ENCODE measurements around the gene CNTROB.

Gene CNTROB

GRCh38 chr17:7959503-7960253 is 27.7 kb downstream of the CNTROB start:
- H3K27me3 ChIP-seq (ENCODE audit: insufficient read depth, poor library complexity, severe bottlenecking) = no peaks in the 10 kb centered on the region
- ATAC-seq (ENCODE audit: low read depth) (no peak), DNase-seq (ENCODE audit: low spot score) (no peak)
- H3K36me3 ChIP-seq (ENCODE audit: low read depth) = no peaks in the 10 kb centered on the region
- no peak for TF ChIP-seq CTCF (IDR thresholded peaks at IDR 0.05; ENCODE audit: poor library complexity, severe bottlenecking)
- no peaks in the 10 kb centered on the region for H3K9me3 ChIP-seq (ENCODE audit: severe bottlenecking)
- no peak overlapping the region for H3K27ac ChIP-seq (ENCODE audit: poor library complexity, severe bottlenecking)
- H3K4me3 ChIP-seq (ENCODE audit: severe bottlenecking) = no peak overlapping the region
- no peaks in the 10 kb centered on the region for H3K4me1 ChIP-seq (ENCODE audit: insufficient read depth, poor library complexity, severe bottlenecking)

GRCh38 chr17:7961421-7961820 is 29.4 kb downstream of the CNTROB start:
- TF ChIP-seq CTCF (IDR thresholded peaks at IDR 0.05; ENCODE audit: poor library complexity, severe bottlenecking) = no peak
- no peaks in the 10 kb centered on the region for H3K9me3 ChIP-seq (ENCODE audit: severe bottlenecking)
- no peaks in the 10 kb centered on the region for H3K4me1 ChIP-seq (ENCODE audit: insufficient read depth, poor library complexity, severe bottlenecking)

GRCh38 chr17:7967751-7968150 is 35.7 kb downstream of the CNTROB start:
- ATAC-seq (ENCODE audit: low read depth) = no peak
- H3K36me3 ChIP-seq (ENCODE audit: low read depth) = no peaks in the 10 kb centered on the region
- no peak overlapping the region for H3K4me3 ChIP-seq (ENCODE audit: severe bottlenecking)
- no peaks in the 10 kb centered on the region for H3K27me3 ChIP-seq (ENCODE audit: insufficient read depth, poor library complexity, severe bottlenecking)
- DNase-seq (ENCODE audit: low spot score) = no peak
- H3K27ac ChIP-seq (ENCODE audit: poor library complexity, severe bottlenecking) = no peak overlapping the region
- no peaks in the 10 kb centered on the region for H3K9me3 ChIP-seq (ENCODE audit: severe bottlenecking)
- H3K4me1 ChIP-seq (ENCODE audit: insufficient read depth, poor library complexity, severe bottlenecking) = no peaks in the 10 kb centered on the region
- TF ChIP-seq CTCF (IDR thresholded peaks at IDR 0.05; ENCODE audit: poor library complexity, severe bottlenecking) = no peak

More at GRCh38 chr17:7961421-7961820, 29.4 kb downstream of the CNTROB start:
- Histone ChIP-seq H3K27ac (ENCODE audit: poor library complexity, severe bottlenecking) (no peak overlapping the region), H3K4me3 (ENCODE audit: severe bottlenecking) (no peak overlapping the region), H3K27me3 (ENCODE audit: insufficient read depth, poor library complexity, severe bottlenecking) (no peaks in the 10 kb centered on the region), H3K36me3 (ENCODE audit: low read depth) (no peaks in the 10 kb centered on the region)
- DNase-seq (ENCODE audit: low spot score) (no peak), ATAC-seq (ENCODE audit: low read depth) (no peak)

GRCh38 chr17:7969433-7969832 is 37.4 kb downstream of the CNTROB start:
- no peak for DNase-seq (ENCODE audit: low spot score)
- TF ChIP-seq CTCF (IDR thresholded peaks at IDR 0.05; ENCODE audit: poor library complexity, severe bottlenecking) = no peak

GRCh38 chr17:7971651-7972050 is 39.6 kb downstream of the CNTROB start:
- peaks cover 3% of the 10 kb centered on the region for H3K9me3 ChIP-seq (ENCODE audit: severe bottlenecking)
- no peaks in the 10 kb centered on the region for H3K36me3 ChIP-seq (ENCODE audit: low read depth)
- H3K27me3 ChIP-seq (ENCODE audit: insufficient read depth, poor library complexity, severe bottlenecking) = no peaks in the 10 kb centered on the region
- no peak for TF ChIP-seq CTCF (IDR thresholded peaks at IDR 0.05; ENCODE audit: poor library complexity, severe bottlenecking)
- ATAC-seq (ENCODE audit: low read depth) (no peak), DNase-seq (ENCODE audit: low spot score) (no peak)
- no peak overlapping the region for H3K27ac ChIP-seq (ENCODE audit: poor library complexity, severe bottlenecking)
- no peaks in the 10 kb centered on the region for H3K4me1 ChIP-seq (ENCODE audit: insufficient read depth, poor library complexity, severe bottlenecking)
- no peak overlapping the region for H3K4me3 ChIP-seq (ENCODE audit: severe bottlenecking)

More at GRCh38 chr17:7969433-7969832, 37.4 kb downstream of the CNTROB start:
- Histone ChIP-seq H3K9me3 (ENCODE audit: severe bottlenecking) (no peaks in the 10 kb centered on the region), H3K4me1 (ENCODE audit: insufficient read depth, poor library complexity, severe bottlenecking) (no peaks in the 10 kb centered on the region), H3K27me3 (ENCODE audit: insufficient read depth, poor library complexity, severe bottlenecking) (no peaks in the 10 kb centered on the region), H3K4me3 (ENCODE audit: severe bottlenecking) (no peak overlapping the region), H3K27ac (ENCODE audit: poor library complexity, severe bottlenecking) (no peak overlapping the region), H3K36me3 (ENCODE audit: low read depth) (no peaks in the 10 kb centered on the region)
- no peak for ATAC-seq (ENCODE audit: low read depth)
